ENCODE results near the gene CYSTM1.

- TF ChIP-seq POLR2A (IDR thresholded peaks at IDR 0.05): no peak
- TF ChIP-seq, protein P1, sequence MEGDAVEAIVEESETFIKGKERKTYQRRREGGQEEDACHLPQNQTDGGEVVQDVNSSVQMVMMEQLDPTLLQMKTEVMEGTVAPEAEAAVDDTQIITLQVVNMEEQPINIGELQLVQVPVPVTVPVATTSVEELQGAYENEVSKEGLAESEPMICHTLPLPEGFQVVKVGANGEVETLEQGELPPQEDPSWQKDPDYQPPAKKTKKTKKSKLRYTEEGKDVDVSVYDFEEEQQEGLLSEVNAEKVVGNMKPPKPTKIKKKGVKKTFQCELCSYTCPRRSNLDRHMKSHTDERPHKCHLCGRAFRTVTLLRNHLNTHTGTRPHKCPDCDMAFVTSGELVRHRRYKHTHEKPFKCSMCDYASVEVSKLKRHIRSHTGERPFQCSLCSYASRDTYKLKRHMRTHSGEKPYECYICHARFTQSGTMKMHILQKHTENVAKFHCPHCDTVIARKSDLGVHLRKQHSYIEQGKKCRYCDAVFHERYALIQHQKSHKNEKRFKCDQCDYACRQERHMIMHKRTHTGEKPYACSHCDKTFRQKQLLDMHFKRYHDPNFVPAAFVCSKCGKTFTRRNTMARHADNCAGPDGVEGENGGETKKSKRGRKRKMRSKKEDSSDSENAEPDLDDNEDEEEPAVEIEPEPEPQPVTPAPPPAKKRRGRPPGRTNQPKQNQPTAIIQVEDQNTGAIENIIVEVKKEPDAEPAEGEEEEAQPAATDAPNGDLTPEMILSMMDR (IDR thresholded peaks at IDR 0.05): no peak
These were observed 47.4 kb downstream of the CYSTM1 start for GRCh38 chr5:140222416-140222815.

Data from body of pancreas (tissue), 4 donors.